Hepatocyte (in vitro differentiated cells): ENCODE data around the gene ZBTB20. TPM values are rescaled to one million over a fixed set of nuclear protein-coding genes. Genes with fewer than 3 reads are reported as not detected.

Experiments used
- DNase-seq: peaks from one replicate; pipeline ENCODE4 v3.0.0-alpha.2; 2016; ENCODE audit warnings: low spot score
- H2AFZ ChIP-seq: fragments of 200-600 bp; sonication (generic); 2 replicates; pipeline ENCODE4 v1.6.0; 2016; ENCODE audit warnings: antibody characterized with exemption, mild to moderate bottlenecking
- H3K27ac ChIP-seq: fragments of 200-600 bp; sonication (generic); 2 replicates; pipeline ENCODE4 v1.5.1; 2016; ENCODE audit warnings: mild to moderate bottlenecking
- H3K27me3 ChIP-seq: fragments of 200-600 bp; sonication (generic); 2 replicates; pipeline ENCODE4 v1.6.1; 2016
- H3K36me3 ChIP-seq: fragments of 200-600 bp; sonication (generic); replicated peaks from 2 replicates; pipeline ENCODE4 v1.5.1; 2016; ENCODE audit warnings: low read depth; ENCODE audit not compliant: insufficient read depth
- H3K4me1 ChIP-seq: fragments of 200-600 bp; sonication (generic); 2 replicates; pipeline ENCODE4 v1.5.1; 2016; ENCODE audit warnings: mild to moderate bottlenecking, moderate library complexity; ENCODE audit not compliant: insufficient read depth
- H3K4me2 ChIP-seq: fragments of 200-600 bp; sonication (generic); 2 replicates; pipeline ENCODE4 v1.6.0; 2016
- H3K4me3 ChIP-seq: fragments of 200-600 bp; sonication (generic); 2 replicates; pipeline ENCODE4 v1.5.1; 2016; ENCODE audit warnings: mild to moderate bottlenecking
- H3K79me2 ChIP-seq: fragments of 200-600 bp; sonication (generic); 2 replicates; pipeline ENCODE4 v1.6.0; 2017; ENCODE audit warnings: mild to moderate bottlenecking
- H3K9me2 ChIP-seq: fragments of 200-600 bp; sonication (generic); replicated peaks from 2 replicates; pipeline ENCODE4 v1.6.0; 2017; ENCODE audit warnings: mild to moderate bottlenecking; ENCODE audit not compliant: insufficient read depth
- H3K9me3 ChIP-seq: fragments of 200-600 bp; sonication (generic); 2 replicates; pipeline ENCODE4 v1.5.1; 2016; ENCODE audit warnings: low read depth, mild to moderate bottlenecking
- H4K20me1 ChIP-seq: fragments of 200-600 bp; sonication (generic); 2 replicates; pipeline ENCODE4 v1.6.0; 2016; ENCODE audit warnings: mild to moderate bottlenecking; ENCODE audit not compliant: insufficient read depth, poor library complexity, severe bottlenecking
- EZH2 ChIP-seq: fragments of 200-600 bp; sonication (generic); IDR thresholded peaks from 2 replicates; pipeline ENCODE4 v1.6.1; 2016; ENCODE audit warnings: antibody characterized with exemption, mild to moderate bottlenecking, borderline replicate concordance
- EZH2phosphoT487 ChIP-seq: fragments of 200-600 bp; sonication (generic); IDR thresholded peaks from one replicate; pipeline ENCODE4 v1.6.1; 2018; ENCODE audit warnings: antibody characterized with exemption, mild to moderate bottlenecking, low read depth, moderate library complexity; ENCODE audit not compliant: unreplicated experiment, severe bottlenecking
- WGBS: methylation state at CpG from one replicate; pipeline ENCODE4 v1.1.6; 2016; ENCODE audit warnings: low lambda C conversion rate; ENCODE audit errors: missing lambda C conversion rate; 5-methylcytosine and 5-hydroxymethylcytosine counted together
- polyA plus RNA-seq: library from polyadenylated mRNA; unstranded; fragments of >200 nt; fragmentation: Nextera tagmentation; extraction: Ambion mirVana; gene quantifications from 2 replicates; pipeline ENCODE4 v1.2.1, GENCODE V29; 2016
- total RNA-seq: library from RNA; depleted of rRNA; stranded (reverse); fragments of >200 nt; gene quantifications from 2 replicates; pipeline ENCODE4 v1.2.3, GENCODE V29; 2014
- TF ChIP-seq, protein P1 (sequence below): fragments of 200-600 bp; sonication (generic); IDR thresholded peaks from 2 replicates; pipeline ENCODE4 v1.5.1; 2016; ENCODE audit warnings: antibody characterized with exemption, mild to moderate bottlenecking; ENCODE audit not compliant: poor library complexity

Gene ZBTB20
- total and polyA plus RNA-seq, 2 experiments from 2014 or later, result 25.8 to 28.0 TPM

DNA sequence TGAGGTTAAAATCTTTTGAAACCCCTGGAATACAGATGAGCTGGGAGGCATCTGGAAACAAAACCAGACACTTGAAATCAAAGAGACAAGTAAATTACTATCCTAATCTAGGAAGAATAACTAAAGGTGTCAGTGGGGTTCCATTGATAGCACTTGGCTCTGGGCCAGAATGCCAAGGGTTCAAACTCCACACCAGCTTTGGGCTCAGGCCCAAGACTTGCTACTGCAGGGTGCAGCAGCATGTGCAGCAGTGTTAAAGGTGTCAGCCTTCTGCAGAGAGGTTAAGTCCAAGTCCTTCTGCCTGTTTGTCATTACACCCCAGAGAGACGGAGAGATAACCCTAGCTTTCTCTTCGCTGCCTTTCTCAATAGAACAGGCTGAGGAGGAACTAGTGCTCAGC lies 579.3 kb downstream of the ZBTB20 start:
- H4K20me1 ChIP-seq, result no peaks in the 10 kb centered on the region
- no peaks in the 10 kb centered on the region for H3K4me1 ChIP-seq
- DNase-seq, result peak; percentile 17
- no peaks in the 10 kb centered on the region for H3K27me3 ChIP-seq
- H3K9me3 ChIP-seq, result no peaks in the 10 kb centered on the region
- no peaks in the 10 kb centered on the region for H3K9me2 ChIP-seq
- WGBS, result 77% methylated on average over 2 of the region's 2 CpGs
- no peak overlapping the region for H3K27ac ChIP-seq
- TF ChIP-seq EZH2 (no peak), EZH2phosphoT487 (no peak)
- TF ChIP-seq, protein P1, sequence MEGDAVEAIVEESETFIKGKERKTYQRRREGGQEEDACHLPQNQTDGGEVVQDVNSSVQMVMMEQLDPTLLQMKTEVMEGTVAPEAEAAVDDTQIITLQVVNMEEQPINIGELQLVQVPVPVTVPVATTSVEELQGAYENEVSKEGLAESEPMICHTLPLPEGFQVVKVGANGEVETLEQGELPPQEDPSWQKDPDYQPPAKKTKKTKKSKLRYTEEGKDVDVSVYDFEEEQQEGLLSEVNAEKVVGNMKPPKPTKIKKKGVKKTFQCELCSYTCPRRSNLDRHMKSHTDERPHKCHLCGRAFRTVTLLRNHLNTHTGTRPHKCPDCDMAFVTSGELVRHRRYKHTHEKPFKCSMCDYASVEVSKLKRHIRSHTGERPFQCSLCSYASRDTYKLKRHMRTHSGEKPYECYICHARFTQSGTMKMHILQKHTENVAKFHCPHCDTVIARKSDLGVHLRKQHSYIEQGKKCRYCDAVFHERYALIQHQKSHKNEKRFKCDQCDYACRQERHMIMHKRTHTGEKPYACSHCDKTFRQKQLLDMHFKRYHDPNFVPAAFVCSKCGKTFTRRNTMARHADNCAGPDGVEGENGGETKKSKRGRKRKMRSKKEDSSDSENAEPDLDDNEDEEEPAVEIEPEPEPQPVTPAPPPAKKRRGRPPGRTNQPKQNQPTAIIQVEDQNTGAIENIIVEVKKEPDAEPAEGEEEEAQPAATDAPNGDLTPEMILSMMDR, result no peak
- no peaks in the 10 kb centered on the region for H3K36me3 ChIP-seq
- H3K4me3 ChIP-seq, result no peak overlapping the region
- H2AFZ ChIP-seq, result no peak overlapping the region
- H3K4me2 ChIP-seq, result no peak overlapping the region
- H3K79me2 ChIP-seq, result no peaks in the 10 kb centered on the region

DNA sequence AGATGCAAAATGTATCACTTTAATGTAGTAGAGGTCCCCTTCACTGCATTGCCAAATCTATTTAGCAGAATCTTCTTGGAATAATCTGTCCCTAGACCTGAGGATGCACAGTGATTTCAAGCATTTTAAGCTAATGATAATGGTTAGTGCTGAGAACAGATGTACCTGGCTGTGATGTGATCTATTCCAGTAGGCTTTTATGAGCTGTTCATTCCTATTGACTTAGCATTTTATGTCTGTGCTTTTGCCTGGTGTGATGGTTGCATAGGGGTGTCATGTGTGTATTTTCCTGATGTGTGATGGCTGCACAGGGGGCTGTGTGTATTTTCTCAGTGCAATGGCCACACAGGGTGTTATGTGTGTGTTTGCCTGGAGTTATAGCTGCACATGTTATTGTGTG lies 580.3 kb downstream of the ZBTB20 start:
- H3K27ac ChIP-seq, result no peak overlapping the region
- H3K4me2 ChIP-seq, result no peak overlapping the region
- no peak overlapping the region for H3K4me3 ChIP-seq
- H3K79me2 ChIP-seq, result no peaks in the 10 kb centered on the region
- no peak for DNase-seq
- H3K4me1 ChIP-seq, result no peaks in the 10 kb centered on the region
- no peak for TF ChIP-seq EZH2phosphoT487
- TF ChIP-seq EZH2, result no peak
- TF ChIP-seq, protein P1, result no peak
- H3K9me3 ChIP-seq, result no peaks in the 10 kb centered on the region
- H3K27me3 ChIP-seq, result no peaks in the 10 kb centered on the region
- no peaks in the 10 kb centered on the region for H3K9me2 ChIP-seq
- no peaks in the 10 kb centered on the region for H3K36me3 ChIP-seq
- no peaks in the 10 kb centered on the region for H4K20me1 ChIP-seq
- no peak overlapping the region for H2AFZ ChIP-seq

DNA sequence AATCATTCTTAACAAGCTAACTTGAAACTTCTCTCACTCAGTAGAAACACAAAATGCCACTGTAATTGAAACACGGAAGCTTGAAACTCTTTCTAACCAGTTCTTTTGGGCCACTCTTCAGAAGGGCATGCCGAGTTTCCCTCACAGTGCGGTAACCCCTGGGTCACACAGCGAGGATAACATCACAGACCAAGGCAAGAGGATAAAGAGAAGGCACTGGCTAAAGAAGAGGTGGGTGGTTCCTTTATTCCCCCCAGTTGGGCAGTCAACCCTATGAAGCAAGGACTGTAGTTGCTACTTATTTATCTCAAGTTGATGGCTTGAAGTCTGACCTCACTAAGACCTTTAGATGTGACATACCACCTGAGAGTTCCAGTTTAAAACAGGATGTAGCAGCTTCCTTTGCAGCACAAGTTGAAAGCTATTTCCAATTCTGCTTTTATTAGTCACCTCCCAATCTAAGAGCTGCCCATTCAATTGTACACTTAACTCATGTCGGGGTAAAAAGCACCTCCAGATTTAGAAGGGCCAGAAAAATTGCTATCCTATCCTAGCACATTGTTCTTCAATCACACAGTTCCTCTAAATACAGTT lies 580.8 kb downstream of the ZBTB20 start:
- no peak for DNase-seq
- Histone ChIP-seq H3K9me3 (no peaks in the 10 kb centered on the region), H4K20me1 (no peaks in the 10 kb centered on the region), H3K9me2 (no peaks in the 10 kb centered on the region), H3K4me1 (no peaks in the 10 kb centered on the region), H3K36me3 (no peaks in the 10 kb centered on the region), H3K4me2 (no peak overlapping the region), H3K27me3 (no peaks in the 10 kb centered on the region), H3K4me3 (no peak overlapping the region), H2AFZ (no peak overlapping the region), H3K79me2 (no peaks in the 10 kb centered on the region), H3K27ac (no peak overlapping the region)
- WGBS, result 68% methylated on average over 5 of the region's 5 CpGs
- TF ChIP-seq EZH2phosphoT487 (no peak), EZH2 (no peak)
- TF ChIP-seq, protein P1, result no peak

DNA sequence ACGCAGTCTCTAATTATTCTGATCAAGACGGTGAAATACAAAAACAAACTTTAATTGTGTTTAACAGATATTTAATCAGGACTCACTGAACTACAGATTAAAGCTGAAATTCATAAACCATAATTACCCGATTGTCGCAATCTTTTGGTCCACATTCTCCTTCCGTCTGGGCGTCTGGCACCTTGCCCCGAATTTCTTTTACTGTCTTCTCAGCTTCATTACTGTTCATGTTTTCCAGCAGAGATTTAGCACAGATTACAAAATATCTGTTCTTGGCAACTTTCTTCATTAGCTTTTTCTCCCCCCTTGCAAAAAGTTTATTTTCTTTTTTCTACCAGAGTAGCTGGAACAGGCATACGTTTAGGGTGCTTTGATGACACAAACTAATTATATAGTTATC lies 581.9 kb downstream of the ZBTB20 start:
- no peaks in the 10 kb centered on the region for H3K79me2 ChIP-seq
- TF ChIP-seq EZH2phosphoT487 (no peak), EZH2 (no peak)
- TF ChIP-seq, protein P1, result no peak
- H3K9me2 ChIP-seq, result no peaks in the 10 kb centered on the region
- no peak overlapping the region for H3K4me2 ChIP-seq
- no peaks in the 10 kb centered on the region for H3K9me3 ChIP-seq
- no peak for DNase-seq
- H3K27me3 ChIP-seq, result no peaks in the 10 kb centered on the region
- H2AFZ ChIP-seq, result no peak overlapping the region
- no peak overlapping the region for H3K27ac ChIP-seq
- no peaks in the 10 kb centered on the region for H3K36me3 ChIP-seq
- no peak overlapping the region for H3K4me3 ChIP-seq
- no peaks in the 10 kb centered on the region for H3K4me1 ChIP-seq
- WGBS, result 88% methylated on average over 8 of the region's 8 CpGs
- H4K20me1 ChIP-seq, result no peaks in the 10 kb centered on the region
